Measurements from ENCODE around the gene DNAH14. TPM values are rescaled to one million over a fixed set of nuclear protein-coding genes. Genes with fewer than 3 reads are reported as not detected.
"Not testable (repeated sequence)": the region's sequence is repeated elsewhere in the genome, so short reads cannot be mapped to it uniquely, and the experiment has no call there.

Gene DNAH14
- total and polyA plus RNA-seq, 2 experiments from 2014 or later, result 55.3 to 80.2 TPM

- H3K9me3 Mint-ChIP-seq; H3K4me1 ChIP-seq (ENCODE audit: insufficient read depth); H3K4me1 Mint-ChIP-seq: not testable (repeated sequence)
Observed at GRCh38 chr1:225229429-225229828, 300.0 kb downstream of the DNAH14 start.

GRCh38 chr1:225230483-225230882 lies 301.0 kb downstream of the DNAH14 start:
- Mint-ChIP-seq H3K27ac (no peak overlapping the region), H3K27me3 (ENCODE audit: insufficient read depth, low read depth, poor library complexity) (no peaks in the 10 kb centered on the region), H3K36me3 (ENCODE audit: low read depth) (no peaks in the 10 kb centered on the region), H3K4me1 (no peaks in the 10 kb centered on the region), H3K4me3 (no peak overlapping the region), H3K9me3 (peaks cover 7% of the 10 kb centered on the region; the same call in 1 of the 3 replicates)
- Histone ChIP-seq H3F3A (replicated peaks; ENCODE audit: low read depth) (no peaks in the 10 kb centered on the region), H3K27me3 (ENCODE audit: insufficient read depth) (no peaks in the 10 kb centered on the region), H3K4me2 (no peak overlapping the region), H3K79me2 (replicated peaks; ENCODE audit: insufficient read depth) (no peaks in the 10 kb centered on the region), H3K9me2 (ENCODE audit: insufficient read depth) (no peaks in the 10 kb centered on the region), H4K20me1 (replicated peaks; ENCODE audit: insufficient read depth) (no peaks in the 10 kb centered on the region), H3K36me3 (ENCODE audit: insufficient read depth) (no peaks in the 10 kb centered on the region), H2AFZ (no peak overlapping the region), H3K4me1 (ENCODE audit: insufficient read depth) (no peaks in the 10 kb centered on the region), H3K27ac (ENCODE audit: low read depth) (no peak overlapping the region), H3K4me3 (no peak overlapping the region)
- no peak for DNase-seq (ENCODE audit: low spot score)
- no peak for ATAC-seq
- TF ChIP-seq CREB1 (CRISPR knock-in tag; IDR thresholded peaks at IDR 0.05; ENCODE audit: low read depth) (no peak), ZNF331 (CRISPR knock-in tag; IDR thresholded peaks at IDR 0.05; ENCODE audit: low read depth) (no peak), ZNF114 (CRISPR knock-in tag; IDR thresholded peaks at IDR 0.05) (no peak), NANOG (IDR thresholded peaks at IDR 0.05; ENCODE audit: borderline replicate concordance) (no peak), STAT1 (IDR thresholded peaks at IDR 0.05; ENCODE audit: unreplicated experiment) (no peak), CTCF (conservative IDR thresholded peaks at IDR 0.05; ENCODE audit: low read depth in 2 of 2) (no peak)

More at GRCh38 chr1:225229429-225229828, 300.0 kb downstream of the DNAH14 start:
- H3K4me2 ChIP-seq; H3K79me2 ChIP-seq (replicated peaks; ENCODE audit: insufficient read depth); H3F3A ChIP-seq (replicated peaks; ENCODE audit: low read depth); H3K36me3 Mint-ChIP-seq (ENCODE audit: low read depth); H3K27ac Mint-ChIP-seq; H3K9me2 ChIP-seq (ENCODE audit: insufficient read depth); H3K27me3 Mint-ChIP-seq (ENCODE audit: insufficient read depth, low read depth, poor library complexity); H2AFZ ChIP-seq; H3K27ac ChIP-seq (ENCODE audit: low read depth); H3K4me3 Mint-ChIP-seq; DNase-seq (ENCODE audit: low spot score); ATAC-seq; H3K36me3 ChIP-seq (ENCODE audit: insufficient read depth); H4K20me1 ChIP-seq (replicated peaks; ENCODE audit: insufficient read depth); H3K4me3 ChIP-seq; H3K27me3 ChIP-seq (ENCODE audit: insufficient read depth): not testable (repeated sequence)

GRCh38 chr1:225232930-225233329 lies 303.5 kb downstream of the DNAH14 start:
- peaks cover 11% of the 10 kb centered on the region for H3K9me3 Mint-ChIP-seq

More at GRCh38 chr1:225232930-225233329, 303.5 kb downstream of the DNAH14 start:
- H3K4me1 Mint-ChIP-seq; H3K36me3 ChIP-seq (ENCODE audit: insufficient read depth); H3K27me3 ChIP-seq (ENCODE audit: insufficient read depth); H3K4me3 ChIP-seq; H3K27ac Mint-ChIP-seq; H3K79me2 ChIP-seq (replicated peaks; ENCODE audit: insufficient read depth); H3K4me3 Mint-ChIP-seq; H3K27ac ChIP-seq (ENCODE audit: low read depth); H3K27me3 Mint-ChIP-seq (ENCODE audit: insufficient read depth, low read depth, poor library complexity); H3K36me3 Mint-ChIP-seq (ENCODE audit: low read depth); H3F3A ChIP-seq (replicated peaks; ENCODE audit: low read depth); H2AFZ ChIP-seq; DNase-seq (ENCODE audit: low spot score); H3K9me2 ChIP-seq (ENCODE audit: insufficient read depth); H3K4me1 ChIP-seq (ENCODE audit: insufficient read depth); ATAC-seq; H3K4me2 ChIP-seq; H4K20me1 ChIP-seq (replicated peaks; ENCODE audit: insufficient read depth): not testable (repeated sequence)

Measured in GM23338 (cell line).